TTC549 (cell line): ENCODE data around the gene SKP1.

Experiments used
- FAIRE-seq: peaks from 2 replicates; lab custom pipeline; 2012; peaks lifted over from hg19 to GRCh38; lab: Jason Lieb, UNC

Gene SKP1

DNA sequence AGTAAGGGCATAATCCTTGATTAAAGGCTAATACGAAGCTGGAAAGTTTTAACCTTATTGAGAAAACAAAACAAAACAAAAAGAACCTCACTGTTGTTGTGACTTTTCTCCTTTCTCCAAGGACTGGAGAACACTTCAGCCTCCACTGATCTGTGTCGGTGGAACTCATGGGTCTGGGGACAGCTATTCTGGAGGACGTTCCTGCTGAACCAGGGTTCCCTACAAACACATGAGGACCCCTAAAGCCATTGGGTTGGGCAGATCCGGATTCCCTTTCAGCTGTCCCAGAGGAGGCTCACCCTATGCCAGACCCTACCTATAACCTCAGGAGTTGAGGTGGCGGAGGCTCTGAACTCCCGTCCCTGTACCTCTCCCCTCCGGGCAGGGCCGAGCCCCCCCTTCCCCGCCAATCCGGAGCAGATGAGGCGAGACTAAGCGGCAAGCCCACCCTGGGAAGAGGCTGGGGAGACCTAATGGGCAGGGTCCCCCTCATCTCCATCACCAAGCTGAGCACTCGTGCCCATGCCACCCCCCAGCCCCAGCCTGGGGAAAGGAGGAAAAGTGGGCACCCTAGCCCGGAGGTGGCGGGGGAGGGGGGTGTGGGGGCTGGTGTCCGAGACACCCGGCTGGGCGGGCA is 63.9 kb downstream of the SKP1 start:
- no peak for FAIRE-seq

DNA sequence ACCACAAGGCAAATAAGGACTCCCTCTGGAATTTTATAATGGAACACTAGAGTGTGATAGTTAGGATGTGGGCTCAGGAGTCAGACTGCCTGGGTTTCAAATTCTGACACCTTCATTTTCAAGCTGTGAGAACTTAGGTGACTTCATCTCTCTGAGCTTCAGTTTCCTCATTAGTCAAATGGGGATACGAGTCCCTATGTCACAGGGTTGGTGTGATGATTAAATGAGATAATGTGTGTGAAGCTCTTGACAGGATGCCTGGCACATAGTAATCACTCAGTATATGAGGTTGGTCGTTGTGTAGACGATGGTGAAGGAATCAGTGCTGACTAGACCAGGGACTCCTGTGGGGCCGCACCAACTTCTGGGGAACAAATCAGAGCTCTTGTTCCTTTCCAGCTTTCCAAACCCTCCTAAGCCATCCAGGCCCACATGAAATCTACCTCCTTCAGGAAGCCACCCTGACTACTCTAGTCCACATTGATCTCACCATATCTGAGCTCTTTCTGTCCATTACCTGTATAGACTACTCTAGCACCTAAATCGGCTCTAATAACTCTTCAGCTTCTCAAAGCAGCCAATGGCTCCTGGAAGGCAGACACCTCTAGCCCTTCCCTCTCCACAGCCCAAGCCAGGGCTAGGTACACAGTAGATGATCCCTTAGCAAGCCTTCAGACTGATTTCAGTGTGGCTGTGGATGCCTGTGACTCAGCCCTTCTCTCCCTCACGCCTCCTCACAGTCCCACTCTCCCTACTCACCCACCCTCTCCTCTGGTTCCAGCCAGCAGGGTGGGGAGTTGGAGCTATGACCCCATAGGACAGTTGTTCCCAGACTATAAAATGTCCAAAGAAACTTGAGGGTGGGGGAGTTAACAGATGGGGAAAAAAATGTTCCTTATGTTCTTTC is 64.8 kb downstream of the SKP1 start:
- no peak for FAIRE-seq

- FAIRE-seq: no peak
Observed at GRCh38 chr5:134110382-134110781, 66.4 kb downstream of the SKP1 start.

DNA sequence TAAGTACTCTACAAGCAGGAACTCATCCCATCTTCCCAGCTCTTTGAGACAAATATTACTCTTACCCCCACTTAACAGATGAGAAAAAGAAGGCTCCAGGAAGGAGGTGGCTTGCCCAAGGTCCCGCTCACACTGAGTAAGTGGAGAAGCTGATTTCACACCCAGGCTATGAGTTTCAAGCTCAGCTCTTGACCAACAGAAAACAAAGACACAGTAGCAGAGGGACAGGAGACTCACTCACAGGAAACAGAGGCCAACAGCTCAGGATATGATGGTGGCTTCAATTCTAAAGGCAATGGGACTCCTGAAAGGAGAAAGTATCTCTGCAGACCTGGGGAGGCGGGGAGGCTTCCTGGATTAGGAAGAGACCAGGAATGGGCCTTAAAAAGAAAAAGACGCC is 69.0 kb downstream of the SKP1 start:
- no peak for FAIRE-seq

- no peak for FAIRE-seq
Observed at GRCh38 chr5:134106991-134107701, 69.6 kb downstream of the SKP1 start.

DNA sequence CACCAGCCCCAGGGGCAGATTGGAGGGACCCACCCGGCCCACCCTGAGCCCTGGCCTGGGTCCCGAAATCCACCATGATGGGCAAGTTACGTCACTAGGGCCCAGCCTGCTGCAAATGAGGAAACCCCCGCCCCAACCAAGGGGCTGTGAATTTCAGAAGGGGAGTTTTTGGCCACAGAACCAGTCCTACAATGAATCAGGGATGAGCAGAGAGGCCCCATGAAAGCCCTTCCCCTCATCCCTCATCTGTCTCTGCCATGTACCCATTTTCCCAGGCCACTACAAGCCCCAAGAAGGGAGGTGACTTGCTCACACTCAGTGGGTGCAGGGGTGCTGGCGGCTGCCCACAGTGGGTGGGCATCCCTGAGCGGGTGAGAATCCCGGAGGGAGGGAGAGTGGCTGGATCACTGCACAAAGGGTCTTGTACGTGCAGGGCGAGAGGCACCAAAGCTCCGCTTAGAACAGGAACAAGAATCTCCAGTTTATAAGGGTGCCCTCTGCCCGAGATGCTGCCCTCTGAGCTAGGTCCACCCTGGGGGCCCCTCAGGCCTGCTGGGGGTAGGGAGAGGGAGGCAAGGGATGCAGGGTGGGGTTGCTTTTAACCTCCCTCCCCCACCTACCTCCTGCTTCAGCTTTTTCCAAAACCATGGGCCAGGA is 72.6 kb downstream of the SKP1 start:
- no peak for FAIRE-seq

GRCh38 chr5:134103397-134103796 is 73.4 kb downstream of the SKP1 start:
- no peak for FAIRE-seq

GRCh38 chr5:134101686-134102439 is 74.9 kb downstream of the SKP1 start:
- no peak for FAIRE-seq

- FAIRE-seq: no peak
Observed at GRCh38 chr5:134100283-134101091, 76.3 kb downstream of the SKP1 start.

DNA sequence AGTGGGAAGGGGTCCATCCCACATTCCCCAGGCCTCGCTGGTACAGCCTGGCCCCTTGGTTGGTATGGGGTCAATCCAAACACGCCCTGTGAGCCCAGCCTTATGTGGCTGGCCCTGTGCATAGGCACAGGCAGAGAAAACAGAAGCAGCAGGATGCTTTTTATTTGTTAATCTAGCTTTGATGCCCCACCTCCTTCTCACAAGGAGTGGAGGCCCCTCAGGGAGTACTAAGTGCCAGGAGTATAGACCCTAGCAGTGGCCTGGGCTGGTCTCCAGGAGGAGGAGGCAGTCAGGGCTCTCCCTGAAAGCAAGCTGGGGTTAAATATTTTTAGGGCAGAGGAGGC is 76.8 kb downstream of the SKP1 start:
- no peak for FAIRE-seq

- FAIRE-seq: no peak
Observed at GRCh38 chr5:134099288-134099872, 77.4 kb downstream of the SKP1 start.
